GM19438 (cell line): Measurements from ENCODE around the gene MGAT3.

ENCODE experiments used
- ATAC-seq: cut with Tn5 transposase; IDR thresholded peaks from one replicate; pipeline ENCODE4 v1.9.1; 2021; ENCODE audit warnings: low read depth; ENCODE audit not compliant: unreplicated experiment

MGAT3 gene

GRCh38 chr22:39524753-39525657, 68.2 kb downstream of the MGAT3 start:
- no peak for ATAC-seq

- no peak for ATAC-seq
Measured at GRCh38 chr22:39525658-39525975, 68.8 kb downstream of the MGAT3 start.

GRCh38 chr22:39526736-39527171, 69.9 kb downstream of the MGAT3 start:
- ATAC-seq: no peak

GRCh38 chr22:39527481-39527961, 70.7 kb downstream of the MGAT3 start:
- ATAC-seq: no peak

- ATAC-seq: no peak
Measured at GRCh38 chr22:39528080-39528661, 71.4 kb downstream of the MGAT3 start.

- ATAC-seq: no peak
Measured at GRCh38 chr22:39528681-39529486, 72.1 kb downstream of the MGAT3 start.

- ATAC-seq: no peak
Measured at GRCh38 chr22:39529487-39529851, 72.7 kb downstream of the MGAT3 start.

GRCh38 chr22:39530116-39530515, 73.3 kb downstream of the MGAT3 start:
- ATAC-seq: no peak

GRCh38 chr22:39530692-39531331, 74.0 kb downstream of the MGAT3 start:
- ATAC-seq: no peak

- peak; percentile 65 for ATAC-seq
Measured at GRCh38 chr22:39532215-39533073, 75.6 kb downstream of the MGAT3 start, which contains the start of gene RPS19BP1. Gene RPS19BP1 (minus strand): TSS chr22:39532748. CDS start chr22:39532738, 10 bp downstream.

GRCh38 chr22:39534092-39534506, 77.3 kb downstream of the MGAT3 start:
- no peak for ATAC-seq

GRCh38 chr22:39534591-39535356, 78.0 kb downstream of the MGAT3 start:
- ATAC-seq: no peak

- ATAC-seq: no peak
Measured at GRCh38 chr22:39535357-39535725, 78.5 kb downstream of the MGAT3 start.

- ATAC-seq: no peak
Measured at GRCh38 chr22:39535831-39536449, 79.1 kb downstream of the MGAT3 start.

- ATAC-seq: no peak
Measured at GRCh38 chr22:39536711-39537110, 79.9 kb downstream of the MGAT3 start.

GRCh38 chr22:39537975-39538374, 81.2 kb downstream of the MGAT3 start:
- ATAC-seq: no peak
